HepG2 (cell line): ENCODE results near the gene KRT7. TPM values are rescaled to one million over a fixed set of nuclear protein-coding genes. Genes with fewer than 3 reads are reported as not detected.

Experiments used
- ATAC-seq: fragments of 200-7000 bp; cut with Tn5 transposase; 3 replicates; pipeline ENCODE4 v1.9.1; 2020; ENCODE audit warnings: mild to moderate bottlenecking, moderate library complexity
- BruUV-seq: library from RNA; stranded (reverse); fragments of 400-500 nt; replicated peaks from 2 replicates; lab custom pipeline; 2021; lab: Mats Ljungman, UMichigan
- CTCF ChIA-PET: fragments of 300-600 bp; formaldehyde crosslinking; extraction: SDS; loops from one replicate; lab custom pipeline; 2021; ENCODE audit warnings: low total read pairs, inconsistent platforms, low intra/inter-chr PET ratio; lab: Yijun Ruan, JAX
- POLR2A ChIA-PET: fragments of 350-600 bp; sonication (Branson Sonifier 250); formaldehyde crosslinking; loops from one replicate; lab custom pipeline; 2020; ENCODE audit warnings: antibody characterized with exemption, inconsistent platforms; lab: Yijun Ruan, JAX
- DNase-seq: peaks from one replicate; pipeline ENCODE4 v3.0.0-alpha.2; 2015; ENCODE audit warnings: low spot score
- FAIRE-seq: peaks from 3 replicates; lab custom pipeline; 2011; peaks lifted over from hg19 to GRCh38; lab: Jason Lieb, UNC
- H2AFZ ChIP-seq: one replicate; pipeline ENCODE4 v1.6.1; 2011; ENCODE audit warnings: low read length, inconsistent platforms
- H3K27ac ChIP-seq: fragments of 300-600 bp; 3 replicates; pipeline ENCODE4 v1.8.0; 2011; ENCODE audit warnings: mixed run types, mild to moderate bottlenecking, mixed read lengths, low read length, inconsistent platforms; ENCODE audit not compliant: insufficient read depth; ENCODE audit errors: extremely low read length
- H3K27me3 ChIP-seq, 2 experiments: fragments of 200-600 bp in 1 of 2; 2 replicates in 1 of 2; 3 replicates in 1 of 2; pipeline versions ENCODE4 v1.6.0 to v1.8.0; 2011; ENCODE audit warnings: low read length in 2 of 2, mild to moderate bottlenecking in 2 of 2, moderate library complexity in 2 of 2, inconsistent platforms in 1 of 2; ENCODE audit not compliant: insufficient read depth in 2 of 2, control insufficient read depth in 1 of 2
- H3K36me3 ChIP-seq, 2 experiments: fragments of 200-600 bp in 1 of 2; replicated peaks in 1 of 2; 2 replicates in 1 of 2; 3 replicates in 1 of 2; pipeline versions ENCODE4 v1.5.1 to v1.8.0; 2011; ENCODE audit warnings: low read length in 2 of 2, inconsistent platforms in 1 of 2; ENCODE audit not compliant: insufficient read depth in 2 of 2, control insufficient read depth in 1 of 2
- H3K4me1 ChIP-seq: 2 replicates; pipeline ENCODE4 v1.5.1; 2012; ENCODE audit warnings: low read length, inconsistent platforms; ENCODE audit not compliant: insufficient read depth
- H3K4me2 ChIP-seq: 2 replicates; pipeline ENCODE4 v1.6.0; 2011; ENCODE audit warnings: low read depth, low read length, inconsistent platforms
- H3K4me3 ChIP-seq, 3 experiments: fragments of 200-600 bp in 1 of 3; sonication (generic), shearing (Covaris generic) in 1 of 3; replicated peaks in 1 of 3; 2 replicates each; pipeline ENCODE4 v1.5.1; 2011 to 2016; ENCODE audit warnings: low read length in 3 of 3, inconsistent platforms in 2 of 3, low read depth in 2 of 3, mild to moderate bottlenecking in 2 of 3, control low read depth in 1 of 3, mixed read lengths in 1 of 3; ENCODE audit not compliant: insufficient read depth in 1 of 3
- H3K79me2 ChIP-seq: one replicate; pipeline ENCODE4 v1.6.1; 2011; ENCODE audit warnings: low read length, inconsistent platforms; ENCODE audit not compliant: insufficient read depth
- H3K9ac ChIP-seq: 2 replicates; pipeline ENCODE4 v1.6.0; 2011; ENCODE audit warnings: mild to moderate bottlenecking, low read depth, low read length, inconsistent platforms; ENCODE audit not compliant: insufficient read depth
- H3K9me3 ChIP-seq: 2 replicates; pipeline ENCODE4 v1.5.1; 2012; ENCODE audit warnings: mild to moderate bottlenecking, low read length
- H4K20me1 ChIP-seq: 2 replicates; pipeline ENCODE4 v1.6.0; 2011; ENCODE audit warnings: inconsistent platforms, mild to moderate bottlenecking, low read length, moderate library complexity; ENCODE audit not compliant: insufficient read depth
- ATF6 ChIP-seq: sonication (generic); formaldehyde crosslinking; conservative IDR thresholded peaks from 2 replicates; pipeline ENCODE4 v1.4.0; 2020; ENCODE audit warnings: missing genetic modification reagents
- BHLHE40 ChIP-seq: IDR thresholded peaks from 2 replicates; pipeline ENCODE4 v1.6.1; 2011; ENCODE audit warnings: low read length, improper control_type of control experiment
- EZH2 ChIP-seq: conservative IDR thresholded peaks from 2 replicates; pipeline ENCODE4 v1.6.1; 2012; ENCODE audit warnings: mild to moderate bottlenecking, low read depth, low read length, moderate library complexity
- GATAD1 ChIP-seq: IDR thresholded peaks from 2 replicates; pipeline ENCODE4 v1.6.1; 2016; ENCODE audit warnings: missing genetic modification reagents, missing compliant biosample characterization
- MAZ ChIP-seq, 2 experiments: sonication (generic) in 1 of 2; formaldehyde crosslinking in 1 of 2; IDR thresholded peaks; 2 replicates each; pipeline versions ENCODE4 v1.5.0 to v1.6.1; 2012 to 2020; ENCODE audit warnings: low read depth in 2 of 2, mild to moderate bottlenecking in 2 of 2, borderline replicate concordance in 1 of 2, improper control_type of control experiment in 1 of 2, low read length in 1 of 2, missing genetic modification reagents in 1 of 2, moderate library complexity in 1 of 2
- ONECUT2 ChIP-seq: sonication (generic); formaldehyde crosslinking; IDR thresholded peaks from 2 replicates; pipeline ENCODE4 v1.4.0; 2020; ENCODE audit warnings: missing genetic modification reagents
- SMAD9 ChIP-seq: sonication (generic); formaldehyde crosslinking; IDR thresholded peaks from 2 replicates; pipeline ENCODE4 v1.5.1; 2020; ENCODE audit warnings: mild to moderate bottlenecking, missing genetic modification reagents
- ZBTB49 ChIP-seq: sonication (generic); formaldehyde crosslinking; IDR thresholded peaks from 2 replicates; pipeline ENCODE4 v1.4.0; 2020; ENCODE audit warnings: missing genetic modification reagents, borderline replicate concordance
- ZBTB7B ChIP-seq: sonication (generic); formaldehyde crosslinking; IDR thresholded peaks from 2 replicates; pipeline ENCODE4 v1.4.0; 2020; ENCODE audit warnings: missing genetic modification reagents
- ZIK1 ChIP-seq: sonication (generic); formaldehyde crosslinking; IDR thresholded peaks from 2 replicates; pipeline ENCODE4 v1.5.0; 2020; ENCODE audit warnings: mild to moderate bottlenecking, low read depth, missing genetic modification reagents, borderline replicate concordance
- ZNF776 ChIP-seq: sonication (generic); formaldehyde crosslinking; IDR thresholded peaks from 2 replicates; pipeline ENCODE4 v1.4.0; 2020; ENCODE audit warnings: mild to moderate bottlenecking, missing genetic modification reagents
- WGBS: methylation state at CpG from one replicate; pipeline ENCODE4 v1.1.6; 2017; ENCODE audit warnings: low lambda C conversion rate; 5-methylcytosine and 5-hydroxymethylcytosine counted together
- in situ Hi-C: cut with HindIII; loops from 2 replicates; pipeline ENCODE4 v1.10.0; 2017; ENCODE audit warnings: low pct_unique_long_range_greater_than_20kb; ENCODE audit not compliant: extremely low pct_ligation_motif_present
- intact Hi-C: fragments of 100-400 bp; cut with micrococcal nuclease; formaldehyde crosslinking; loops from one replicate; pipeline ENCODE4 v1.10.0; 2022; ENCODE audit not compliant: unreplicated experiment
- polyA plus RNA-seq, 8 experiments: library from polyadenylated mRNA; depleted of rRNA in 3 of 8; stranded (reverse) in 7 of 8; unstranded in 1 of 8; fragments of >200 nt; fragmentation: Illumina TruSeq in 4 of 8; extraction: Trizol in 4 of 8; gene quantifications; 2 replicates each; pipeline versions ENCODE4 v1.2.1 to v1.2.3, GENCODE V29; 2011 to 2016; ENCODE audit warnings: low read depth in 4 of 8, missing spikeins in 1 of 8, mixed read lengths in 1 of 8; ENCODE audit not compliant: insufficient read depth in 1 of 8
- total RNA-seq, 5 experiments: library from RNA; depleted of rRNA; stranded (reverse); fragments of >200 nt; fragmentation: Illumina TruSeq; extraction: Trizol; gene quantifications; 2 replicates each; pipeline ENCODE4 v1.2.3, GENCODE V29; 2016; ENCODE audit warnings: low read depth in 1 of 5
- TF ChIP-seq, protein P1 (sequence below): sonication (generic); formaldehyde crosslinking; IDR thresholded peaks from 2 replicates; pipeline ENCODE4 v1.8.1; 2023; ENCODE audit warnings: mild to moderate bottlenecking, missing genetic modification reagents
- TF ChIP-seq, protein P2 (sequence below): IDR thresholded peaks from 2 replicates; pipeline ENCODE4 v1.6.1; 2016

The KRT7 gene
- total and polyA plus RNA-seq, 2 of the 13 experiments (the other 11 are each of a cell fraction or from before 2014, with no cell fraction given), result 0.83 TPM; not detected in 1

DNA sequence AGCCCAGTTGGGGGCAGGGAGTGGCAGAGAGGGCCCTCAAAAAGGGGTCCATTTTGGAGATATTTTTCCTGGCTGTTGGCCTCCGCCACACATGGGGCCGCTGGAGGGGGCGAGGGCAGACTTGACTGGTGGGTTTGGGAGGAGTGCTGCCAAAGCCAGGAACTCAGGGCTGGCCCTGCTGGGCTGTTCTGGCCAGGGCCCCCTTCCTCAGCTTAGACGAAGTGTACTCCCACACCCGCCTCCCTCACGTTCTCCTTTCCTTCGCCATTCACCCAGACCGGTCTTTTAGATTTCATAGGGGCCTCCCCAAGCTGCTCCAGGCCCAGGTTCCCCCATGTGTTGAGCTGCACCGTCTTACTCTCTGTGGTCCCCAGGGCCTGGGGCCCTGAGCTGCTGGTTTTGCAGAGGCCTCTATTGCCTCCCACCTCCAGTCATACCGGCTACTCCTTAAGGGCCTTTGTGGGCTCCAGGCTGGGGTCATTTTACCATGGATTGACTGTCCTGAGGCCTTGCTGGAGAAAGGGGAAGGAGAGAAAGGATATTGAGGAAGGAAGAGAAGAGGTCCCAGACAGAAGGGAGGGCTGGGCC, 1.3 kb downstream of the KRT7 start (continued):
- no peak for TF ChIP-seq EZH2
- no peak for TF ChIP-seq ATF6 (CRISPR knock-in tag)
- TF ChIP-seq, protein P1, sequence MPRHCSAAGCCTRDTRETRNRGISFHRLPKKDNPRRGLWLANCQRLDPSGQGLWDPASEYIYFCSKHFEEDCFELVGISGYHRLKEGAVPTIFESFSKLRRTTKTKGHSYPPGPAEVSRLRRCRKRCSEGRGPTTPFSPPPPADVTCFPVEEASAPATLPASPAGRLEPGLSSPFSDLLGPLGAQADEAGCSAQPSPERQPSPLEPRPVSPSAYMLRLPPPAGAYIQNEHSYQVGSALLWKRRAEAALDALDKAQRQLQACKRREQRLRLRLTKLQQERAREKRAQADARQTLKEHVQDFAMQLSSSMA (CRISPR knock-in tag), result no peak
- TF ChIP-seq ONECUT2 (CRISPR knock-in tag), result no peak
- no peak for TF ChIP-seq ZIK1
- TF ChIP-seq, protein P2, sequence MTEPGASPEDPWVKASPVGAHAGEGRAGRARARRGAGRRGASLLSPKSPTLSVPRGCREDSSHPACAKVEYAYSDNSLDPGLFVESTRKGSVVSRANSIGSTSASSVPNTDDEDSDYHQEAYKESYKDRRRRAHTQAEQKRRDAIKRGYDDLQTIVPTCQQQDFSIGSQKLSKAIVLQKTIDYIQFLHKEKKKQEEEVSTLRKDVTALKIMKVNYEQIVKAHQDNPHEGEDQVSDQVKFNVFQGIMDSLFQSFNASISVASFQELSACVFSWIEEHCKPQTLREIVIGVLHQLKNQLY (CRISPR knock-in tag), result no peak
- TF ChIP-seq BHLHE40, result no peak
- TF ChIP-seq ZBTB7B (CRISPR knock-in tag), result no peak

- Histone ChIP-seq H3K4me3 (no peak overlapping the region), H3K36me3 (no peaks in the 10 kb centered on the region), H3K27me3 (peaks cover 2 to 49% of the 10 kb centered on the region in 2 experiments; a peak in 4 of 5 replicates), H3K9ac (no peak overlapping the region), H3K27ac (no peak overlapping the region), H4K20me1 (no peaks in the 10 kb centered on the region), H3K9me3 (no peaks in the 10 kb centered on the region), H2AFZ (no peak overlapping the region), H3K79me2 (no peaks in the 10 kb centered on the region), H3K4me1 (no peaks in the 10 kb centered on the region), H3K4me2 (no peak overlapping the region)
- TF ChIP-seq GATAD1 (CRISPR knock-in tag), result no peak
- no peak for TF ChIP-seq ZNF776 (CRISPR knock-in tag)
- TF ChIP-seq SMAD9, result no peak
- TF ChIP-seq ZBTB49 (CRISPR knock-in tag), result no peak
- no peak for TF ChIP-seq MAZ (IDR thresholded peaks at IDR 0.05; ENCODE audit: borderline replicate concordance, low read depth, low read length)
- no peak for TF ChIP-seq MAZ (CRISPR knock-in tag; IDR thresholded peaks at IDR 0.05; ENCODE audit: low read depth)
- ATAC-seq, result no peak
- POLR2A ChIA-PET, result no interaction called here
- in situ Hi-C loops, result no loop called here
- 15% methylated on average over 4 of the region's 15 CpGs for WGBS
- CTCF ChIA-PET, result no interaction called here
- DNase-seq, result no peak
- intact Hi-C loops, result no loop called here
- no peak for FAIRE-seq
- no TSS peak for BruUV-seq
Observed at GRCh38 chr12:52235001-52235764, 2.1 kb downstream of the KRT7 start.
